ENCODE results near the gene GLDN. TPM values are rescaled to one million over a fixed set of nuclear protein-coding genes. Genes with fewer than 3 reads are reported as not detected.

Gene GLDN
- total and polyA plus RNA-seq, 2 of the 4 experiments (the other 2 are of a cell fraction) = under 0.01 TPM; not detected in 1

- TF ChIP-seq, protein P1, sequence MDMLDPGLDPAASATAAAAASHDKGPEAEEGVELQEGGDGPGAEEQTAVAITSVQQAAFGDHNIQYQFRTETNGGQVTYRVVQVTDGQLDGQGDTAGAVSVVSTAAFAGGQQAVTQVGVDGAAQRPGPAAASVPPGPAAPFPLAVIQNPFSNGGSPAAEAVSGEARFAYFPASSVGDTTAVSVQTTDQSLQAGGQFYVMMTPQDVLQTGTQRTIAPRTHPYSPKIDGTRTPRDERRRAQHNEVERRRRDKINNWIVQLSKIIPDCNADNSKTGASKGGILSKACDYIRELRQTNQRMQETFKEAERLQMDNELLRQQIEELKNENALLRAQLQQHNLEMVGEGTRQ (IDR thresholded peaks at IDR 0.05; ENCODE audit: low read depth, low read length) = no peak
Measured at GRCh38 chr15:51367322-51367976, 26.0 kb downstream of the GLDN start (continued).

DNA sequence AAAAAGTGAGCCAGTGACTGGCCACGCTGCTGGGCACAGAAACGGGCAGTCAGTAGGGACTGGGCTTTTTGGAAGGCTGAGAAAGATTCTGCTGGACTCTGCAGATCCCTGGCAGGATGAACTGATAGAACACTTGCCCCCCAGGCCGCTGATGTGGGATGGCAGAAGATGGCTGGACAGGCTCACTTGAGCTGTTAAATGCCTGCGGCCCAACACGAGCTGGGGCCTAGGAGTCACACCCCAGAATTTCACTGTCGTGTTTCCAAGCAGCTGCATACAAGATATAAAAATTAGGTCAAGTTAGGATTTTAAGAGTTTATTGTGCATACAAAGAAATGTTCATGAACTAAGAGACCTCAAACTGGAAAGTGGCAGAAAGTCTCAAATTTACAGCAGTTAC is 26.9 kb downstream of the GLDN start:
- Histone ChIP-seq H4K91ac (ENCODE audit: insufficient read depth, low read depth, low read length) (peak overlapping the region; percentile 67), H2AK5ac (ENCODE audit: low read depth, low read length) (peak overlapping the region; percentile 65), H3K14ac (replicated peaks; ENCODE audit: low read depth, low read length) (peak overlapping the region; percentile 81), H3K79me1 (ENCODE audit: low read depth in 1 of 2, low read length in 2 of 2) (no peaks in the 10 kb centered on the region), H3K23ac (ENCODE audit: low read depth, low read length) (no peak overlapping the region), H2AK9ac (replicated peaks; ENCODE audit: low read depth, low read length, poor library complexity) (no peak overlapping the region), H4K8ac (ENCODE audit: low read depth in 2 of 2, low read length in 2 of 2) (peak overlapping the region; percentile 20 to 27; a peak in 3 of 4 replicates), H4K5ac (ENCODE audit: low read depth, low read length) (peak overlapping the region; percentile 28), H3K4me2 (ENCODE audit: low read depth, low read length) (peak overlapping the region; percentile 25), H3K18ac (ENCODE audit: low read depth, low read length) (peak overlapping the region; percentile 58), H2BK120ac (ENCODE audit: low read depth, low read length) (peak overlapping the region; percentile 64), H2AFZ (replicated peaks; ENCODE audit: low read length, poor library complexity) (no peak overlapping the region), H4K20me1 (ENCODE audit: insufficient read depth, low read length) (peaks cover 11% of the 10 kb centered on the region; the same call in 1 of the 2 replicates), H2BK15ac (ENCODE audit: low read depth, low read length) (peak overlapping the region; percentile 22; the same call in 2 of the 3 replicates), H2BK20ac (ENCODE audit: low read depth, low read length) (peak overlapping the region; percentile 9), H3K4ac (ENCODE audit: low read depth, low read length) (peak overlapping the region; percentile 59), H3K56ac (ENCODE audit: extremely low read depth, insufficient read depth, low read length) (peak overlapping the region; percentile 37; the same call in 1 of the 2 replicates), H3K9ac (ENCODE audit: low read depth, low read length) (peak overlapping the region; percentile 59), H3K36me3 (ENCODE audit: control insufficient read depth, insufficient read depth, low read length) (no peaks in the 10 kb centered on the region), H3K4me3 (ENCODE audit: insufficient read depth, low read depth, low read length) (no peak overlapping the region), H3K9me3 (ENCODE audit: control insufficient read depth, insufficient read depth, low read length) (no peaks in the 10 kb centered on the region), H3K9me1 (ENCODE audit: insufficient read depth, low read length) (peaks cover 10% of the 10 kb centered on the region), H3K27ac (ENCODE audit: insufficient read depth, low read length) (peak overlapping the region; percentile 96), H3K27me3 (ENCODE audit: control insufficient read depth, insufficient read depth, low read length) (peaks cover 14% of the 10 kb centered on the region), H3K4me1 (ENCODE audit: control insufficient read depth, insufficient read depth, low read length) (peaks cover 23% of the 10 kb centered on the region), H2BK5ac (ENCODE audit: low read depth, low read length, poor library complexity, severe bottlenecking) (peak overlapping the region; percentile 66)
- intact Hi-C loops (cut with micrococcal nuclease) (loop anchor here (2.0 kb wide), 1 partner anchor 58 kb away; no protein-coding TSS in a partner anchor), dilution Hi-C loops (cut with HindIII; ENCODE audit: low sequenced_read_pairs, unreplicated experiment) (no loop called here), in situ Hi-C loops (cut with MboI; ENCODE audit: low sequenced_read_pairs) (no loop called here)
- ChIA-PET CTCF (interaction anchor here (0.5 to 1.6 kb wide), 6 partner anchors 34 to 205 kb away, joined by 3 to 9 read pairs (median 3); no protein-coding TSS in a partner anchor), POLR2A (ENCODE audit: unreplicated experiment) (interaction anchor here (0.7 kb wide), 1 partner anchor 9 kb away, joined by 3 read pairs; no protein-coding TSS in a partner anchor)
- BruUV-seq (replicated peaks) = no TSS peak
- DNase-seq (no peak), ATAC-seq (ENCODE audit: low read depth) (peak; percentile 10)
- WGBS, 2 experiments (ENCODE audit: extremely low coverage in 2 of 2, insufficient read length in 1 of 2) = no CpG with 5 or more reads among the region's 6 CpGs
- no peak for TF ChIP-seq RAD21 (IDR thresholded peaks at IDR 0.05; ENCODE audit: low read length)
- TF ChIP-seq CTCF (conservative IDR thresholded peaks at IDR 0.05; ENCODE audit: low read depth, low read length) = no peak
- TF ChIP-seq, protein P2, sequence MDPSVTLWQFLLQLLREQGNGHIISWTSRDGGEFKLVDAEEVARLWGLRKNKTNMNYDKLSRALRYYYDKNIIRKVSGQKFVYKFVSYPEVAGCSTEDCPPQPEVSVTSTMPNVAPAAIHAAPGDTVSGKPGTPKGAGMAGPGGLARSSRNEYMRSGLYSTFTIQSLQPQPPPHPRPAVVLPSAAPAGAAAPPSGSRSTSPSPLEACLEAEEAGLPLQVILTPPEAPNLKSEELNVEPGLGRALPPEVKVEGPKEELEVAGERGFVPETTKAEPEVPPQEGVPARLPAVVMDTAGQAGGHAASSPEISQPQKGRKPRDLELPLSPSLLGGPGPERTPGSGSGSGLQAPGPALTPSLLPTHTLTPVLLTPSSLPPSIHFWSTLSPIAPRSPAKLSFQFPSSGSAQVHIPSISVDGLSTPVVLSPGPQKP (IDR thresholded peaks at IDR 0.05; ENCODE audit: borderline replicate concordance, low read depth, low read length) = no peak
- no peak for TF ChIP-seq CEBPB (IDR thresholded peaks at IDR 0.05; ENCODE audit: low read depth, low read length)
- no peak for TF ChIP-seq BHLHE40 (IDR thresholded peaks at IDR 0.05; ENCODE audit: low read depth, low read length)
- TF ChIP-seq CHD1 (IDR thresholded peaks at IDR 0.05; ENCODE audit: low read depth, low read length) = no peak
- TF ChIP-seq MXI1 (IDR thresholded peaks at IDR 0.05; ENCODE audit: borderline replicate concordance, low read depth, low read length) = no peak
- TF ChIP-seq SMC3 (IDR thresholded peaks at IDR 0.05; ENCODE audit: low read depth, low read length) = no peak
- TF ChIP-seq MAZ (IDR thresholded peaks at IDR 0.05; ENCODE audit: borderline replicate concordance, low read depth, low read length) = no peak
- TF ChIP-seq POLR2A (IDR thresholded peaks at IDR 0.05; ENCODE audit: low read depth, low read length) = no peak
- TF ChIP-seq RCOR1 (IDR thresholded peaks at IDR 0.05; ENCODE audit: insufficient replicate concordance, low read length) = no peak
